Measurements from ENCODE around the gene ZNF205.

DNA sequence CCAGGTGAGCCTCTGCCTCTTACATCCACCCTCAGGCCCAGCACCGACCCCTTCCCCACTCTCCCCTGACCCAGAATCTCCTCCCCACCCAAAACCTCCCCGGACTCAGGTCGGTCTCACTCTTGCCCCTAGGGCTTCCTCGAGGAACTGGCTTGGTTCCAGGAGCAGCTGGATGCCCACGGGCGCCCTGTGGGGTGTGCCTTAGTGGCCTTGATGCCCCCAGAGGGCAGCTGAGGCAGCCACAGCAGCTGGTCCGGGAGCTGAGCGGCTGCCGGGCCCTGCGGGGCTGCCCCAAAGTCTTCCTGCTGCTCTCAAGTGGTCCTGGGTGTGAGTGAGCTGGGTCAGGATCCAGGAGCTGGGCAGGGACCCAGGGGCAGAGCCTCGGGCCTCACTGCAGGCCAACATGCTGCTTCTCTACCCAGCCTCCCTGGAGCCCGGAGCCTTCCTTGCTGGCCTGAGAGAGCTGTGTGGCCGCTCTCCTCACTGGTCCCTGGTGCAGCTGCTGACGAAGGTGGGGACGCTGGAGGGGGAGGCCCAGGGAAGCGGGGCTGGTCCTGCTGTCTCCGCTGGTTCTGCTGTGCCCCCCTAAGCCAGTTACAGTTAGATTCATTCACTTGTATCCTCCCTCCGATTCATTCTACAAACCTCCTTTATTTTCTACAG lies 32.1 kb downstream of the ZNF205 start:
- TF ChIP-seq POLR2A (IDR thresholded peaks at IDR 0.05; ENCODE audit: low read length) = no peak
- no peak for TF ChIP-seq GATA1 (IDR thresholded peaks at IDR 0.05; ENCODE audit: low read depth, low read length)

All from erythroblast (primary cell).